ENCODE results near the gene RANBP10.

DNA sequence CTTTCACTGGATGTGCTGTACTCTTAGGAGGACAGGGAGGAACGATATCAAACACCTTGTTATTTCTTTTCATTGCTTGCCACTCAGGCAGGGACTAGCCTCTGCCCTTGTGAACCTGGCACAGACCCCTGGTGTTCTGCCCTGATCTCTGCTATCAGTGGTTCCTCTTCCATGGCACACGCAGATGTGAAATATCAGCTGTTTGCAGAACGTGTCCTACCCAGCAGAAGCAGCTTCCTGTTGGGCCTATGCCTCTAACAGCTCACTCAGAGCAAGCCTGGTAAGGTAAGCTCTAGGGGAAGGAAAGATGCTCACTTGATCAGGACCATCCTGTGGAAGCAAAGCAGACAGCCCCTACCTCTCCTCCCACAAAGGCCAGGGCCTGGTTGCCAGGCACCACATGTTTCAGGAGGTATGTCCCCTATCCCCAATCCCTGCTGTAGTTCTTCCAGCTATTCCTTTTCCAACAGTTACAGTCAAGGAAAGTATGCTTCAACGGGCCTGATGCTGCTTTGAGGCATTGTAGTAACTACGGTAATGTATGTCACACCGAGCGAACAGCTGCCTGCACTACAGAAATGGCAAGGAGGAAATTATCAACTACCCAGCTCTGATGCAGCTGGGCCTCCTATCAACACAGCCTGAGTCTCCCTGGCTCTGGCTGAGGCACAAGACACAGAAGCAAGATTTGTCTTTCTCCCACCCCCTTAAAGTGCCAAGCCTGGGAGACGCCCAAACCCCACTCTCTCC is 46.0 kb downstream of the RANBP10 start:
- TF ChIP-seq, protein P1, sequence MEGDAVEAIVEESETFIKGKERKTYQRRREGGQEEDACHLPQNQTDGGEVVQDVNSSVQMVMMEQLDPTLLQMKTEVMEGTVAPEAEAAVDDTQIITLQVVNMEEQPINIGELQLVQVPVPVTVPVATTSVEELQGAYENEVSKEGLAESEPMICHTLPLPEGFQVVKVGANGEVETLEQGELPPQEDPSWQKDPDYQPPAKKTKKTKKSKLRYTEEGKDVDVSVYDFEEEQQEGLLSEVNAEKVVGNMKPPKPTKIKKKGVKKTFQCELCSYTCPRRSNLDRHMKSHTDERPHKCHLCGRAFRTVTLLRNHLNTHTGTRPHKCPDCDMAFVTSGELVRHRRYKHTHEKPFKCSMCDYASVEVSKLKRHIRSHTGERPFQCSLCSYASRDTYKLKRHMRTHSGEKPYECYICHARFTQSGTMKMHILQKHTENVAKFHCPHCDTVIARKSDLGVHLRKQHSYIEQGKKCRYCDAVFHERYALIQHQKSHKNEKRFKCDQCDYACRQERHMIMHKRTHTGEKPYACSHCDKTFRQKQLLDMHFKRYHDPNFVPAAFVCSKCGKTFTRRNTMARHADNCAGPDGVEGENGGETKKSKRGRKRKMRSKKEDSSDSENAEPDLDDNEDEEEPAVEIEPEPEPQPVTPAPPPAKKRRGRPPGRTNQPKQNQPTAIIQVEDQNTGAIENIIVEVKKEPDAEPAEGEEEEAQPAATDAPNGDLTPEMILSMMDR (IDR thresholded peaks at IDR 0.05), result no peak
- TF ChIP-seq POLR2A (IDR thresholded peaks at IDR 0.05), result no peak

Measured in testis (tissue), 2 donors.